ENCODE data around the gene MUS81. TPM values are rescaled to one million over a fixed set of nuclear protein-coding genes. Genes with fewer than 3 reads are reported as not detected.
A peak's percentile ranks its signal among the peaks of the same experiment; 100 is the strongest.

The MUS81 gene
- total and polyA plus RNA-seq, 7 experiments from 2014 or later: 18.3 to 117 (median 68.8) TPM

- Mint-ChIP-seq H3K4me1 (peaks cover 38 to 58% (median 44%) of the 10 kb centered on the region in 7 donors), H3K27ac (peak overlapping the region; percentile 93 to 99 (median 97)), H3K27me3 (no peaks in the 10 kb centered on the region), H3K36me3 (peaks cover 0 to 11% (median 3%) of the 10 kb centered on the region in 5 donors), H3K9me3 (peaks cover 0 to 3% (median 0%) of the 10 kb centered on the region in 11 donors), H3K4me3 (peak overlapping the region; percentile 88 to 97 (median 93))
- DNase-seq (peak in 1 of 9 donors; percentile 8), ATAC-seq (no peak)
- ChIA-PET POLR2A (interaction anchor here (0.7 to 12.3 kb wide), 16 partner anchors 7 to 389 kb away, joined by 3 to 316 read pairs (median 9); partner anchors contain the start of genes BANF1, C11orf68, CFL1 and CTSW), CTCF (interaction anchor here (0.6 to 9.0 kb wide), 17 partner anchors 8 to 175 kb away, joined by 3 to 159 read pairs (median 5); partner anchors contain the start of genes C11orf68, CFL1, KAT5 and MUS81)
- intact Hi-C loops (cut with micrococcal nuclease): no loop called here
- Histone ChIP-seq H3K27ac (ENCODE audit: low read depth, low read length) (peak overlapping the region; percentile 92), H3K36me3 (ENCODE audit: control insufficient read depth in 2 of 3, insufficient read depth in 3 of 3, low read length in 3 of 3) (peaks cover 0 to 24% (median 0%) of the 10 kb centered on the region in 3 experiments), H3K4me3 (ENCODE audit: low read length) (no peak overlapping the region), H3K4me1 (ENCODE audit: control insufficient read depth in 2 of 2, insufficient read depth in 2 of 2, low read length in 2 of 2) (peaks cover 24 to 34% of the 10 kb centered on the region in 2 donors), H3K27me3 (ENCODE audit: control insufficient read depth in 2 of 2, insufficient read depth in 2 of 2, low read length in 2 of 2) (no peaks in the 10 kb centered on the region), H3K9me3 (ENCODE audit: control insufficient read depth in 2 of 3, low read length in 3 of 3) (no peaks in the 10 kb centered on the region)
Measured at GRCh38 chr11:65886826-65887722, 26.8 kb downstream of the MUS81 start.

- DNase-seq (no peak), ATAC-seq (no peak)
- Histone ChIP-seq H3K4me1 (ENCODE audit: control insufficient read depth in 2 of 2, insufficient read depth in 2 of 2, low read length in 2 of 2) (peaks cover 31 to 41% of the 10 kb centered on the region in 2 donors), H3K4me3 (ENCODE audit: low read length) (peak overlapping the region; percentile 84), H3K27ac (ENCODE audit: low read depth, low read length) (peak overlapping the region; percentile 92), H3K9me3 (ENCODE audit: control insufficient read depth in 2 of 3, low read length in 3 of 3) (no peaks in the 10 kb centered on the region), H3K27me3 (ENCODE audit: control insufficient read depth in 2 of 2, insufficient read depth in 2 of 2, low read length in 2 of 2) (no peaks in the 10 kb centered on the region), H3K36me3 (ENCODE audit: control insufficient read depth in 2 of 3, insufficient read depth in 3 of 3, low read length in 3 of 3) (peaks cover 0 to 17% (median 0%) of the 10 kb centered on the region in 3 experiments)
- H3K4me3 Mint-ChIP-seq: peak overlapping the region; percentile 88 to 97 (median 93)
- POLR2A ChIA-PET: interaction anchor here (0.7 to 12.3 kb wide), 22 partner anchors 8 to 389 kb away, joined by 3 to 316 read pairs (median 16); partner anchors contain the start of genes BANF1, C11orf68, CFL1 and CTSW
- H3K9me3 Mint-ChIP-seq: peaks cover 0 to 3% (median 0%) of the 10 kb centered on the region in 11 donors
- intact Hi-C loops (cut with micrococcal nuclease): loop anchor here (1.0 to 2.0 kb wide), 11 partner anchors 15 to 175 kb away; partner anchors contain the start of genes EFEMP2 (in 2 of the 2), SART1 (in 2 of the 2), BANF1 (in 1 of the 2) and C11orf68 (in 1 of the 2)
- peaks cover 45 to 63% (median 49%) of the 10 kb centered on the region in 7 donors for H3K4me1 Mint-ChIP-seq
- H3K36me3 Mint-ChIP-seq: peaks cover 0 to 10% (median 3%) of the 10 kb centered on the region in 5 donors
- CTCF ChIA-PET: interaction anchor here (0.6 to 9.0 kb wide), 21 partner anchors 7 to 176 kb away, joined by 3 to 159 read pairs (median 5); partner anchors contain the start of genes BANF1, C11orf68, CFL1 and EIF1AD
- no peaks in the 10 kb centered on the region for H3K27me3 Mint-ChIP-seq
- peak overlapping the region; percentile 93 to 99 (median 97) for H3K27ac Mint-ChIP-seq
Measured at GRCh38 chr11:65887723-65888162, 27.5 kb downstream of the MUS81 start.

- peaks cover 0 to 3% (median 0%) of the 10 kb centered on the region in 11 donors for H3K9me3 Mint-ChIP-seq
- ATAC-seq (peak; percentile 74), DNase-seq (peak; percentile 84 to 95 (median 90))
- H3K4me3 Mint-ChIP-seq: peak within 1 kb of the TSS; percentile 88 to 97 (median 93)
- peaks cover 0 to 8% (median 3%) of the 10 kb centered on the region in 5 donors for H3K36me3 Mint-ChIP-seq
- peaks cover 37 to 45% of the 10 kb centered on the region in 2 donors for H3K4me1 ChIP-seq (ENCODE audit: control insufficient read depth in 2 of 2, insufficient read depth in 2 of 2, low read length in 2 of 2)
- H3K27ac ChIP-seq (ENCODE audit: low read depth, low read length): peak within 1 kb of the TSS; percentile 92
- H3K27ac Mint-ChIP-seq: peak within 1 kb of the TSS; percentile 93 to 99 (median 97)
- ChIA-PET CTCF (interaction anchor here (0.6 to 9.0 kb wide), 20 partner anchors 9 to 218 kb away, joined by 3 to 159 read pairs (median 4); partner anchors contain the start of genes BANF1, C11orf68, CFL1 and EIF1AD), POLR2A (interaction anchor here (0.7 to 12.3 kb wide), 22 partner anchors 9 to 390 kb away, joined by 3 to 316 read pairs (median 16); partner anchors contain the start of genes BANF1, C11orf68, CFL1 and CTSW)
- intact Hi-C loops (cut with micrococcal nuclease): loop anchor here (1.0 to 2.0 kb wide), 11 partner anchors 15 to 176 kb away; partner anchors contain the start of genes EFEMP2 (in 2 of the 2), SART1 (in 2 of the 2), BANF1 (in 1 of the 2) and C11orf68 (in 1 of the 2)
- H3K27me3 Mint-ChIP-seq: no peaks in the 10 kb centered on the region
- H3K4me1 Mint-ChIP-seq: peaks cover 50 to 69% (median 53%) of the 10 kb centered on the region in 7 donors
- H3K4me3 ChIP-seq (ENCODE audit: low read length): peak within 1 kb of the TSS; percentile 84
- H3K9me3 ChIP-seq (ENCODE audit: control insufficient read depth in 2 of 3, low read length in 3 of 3): no peaks in the 10 kb centered on the region
- H3K27me3 ChIP-seq (ENCODE audit: control insufficient read depth in 2 of 2, insufficient read depth in 2 of 2, low read length in 2 of 2): no peaks in the 10 kb centered on the region
- H3K36me3 ChIP-seq (ENCODE audit: control insufficient read depth in 2 of 3, insufficient read depth in 3 of 3, low read length in 3 of 3): peaks cover 0 to 11% (median 0%) of the 10 kb centered on the region in 3 experiments
Measured at GRCh38 chr11:65888163-65888814, 28.1 kb downstream of the MUS81 start, which contains the start of gene FIBP. FIBP (minus strand) TSS chr11:65888471; CDS start chr11:65888418, 53 bp downstream.

DNA sequence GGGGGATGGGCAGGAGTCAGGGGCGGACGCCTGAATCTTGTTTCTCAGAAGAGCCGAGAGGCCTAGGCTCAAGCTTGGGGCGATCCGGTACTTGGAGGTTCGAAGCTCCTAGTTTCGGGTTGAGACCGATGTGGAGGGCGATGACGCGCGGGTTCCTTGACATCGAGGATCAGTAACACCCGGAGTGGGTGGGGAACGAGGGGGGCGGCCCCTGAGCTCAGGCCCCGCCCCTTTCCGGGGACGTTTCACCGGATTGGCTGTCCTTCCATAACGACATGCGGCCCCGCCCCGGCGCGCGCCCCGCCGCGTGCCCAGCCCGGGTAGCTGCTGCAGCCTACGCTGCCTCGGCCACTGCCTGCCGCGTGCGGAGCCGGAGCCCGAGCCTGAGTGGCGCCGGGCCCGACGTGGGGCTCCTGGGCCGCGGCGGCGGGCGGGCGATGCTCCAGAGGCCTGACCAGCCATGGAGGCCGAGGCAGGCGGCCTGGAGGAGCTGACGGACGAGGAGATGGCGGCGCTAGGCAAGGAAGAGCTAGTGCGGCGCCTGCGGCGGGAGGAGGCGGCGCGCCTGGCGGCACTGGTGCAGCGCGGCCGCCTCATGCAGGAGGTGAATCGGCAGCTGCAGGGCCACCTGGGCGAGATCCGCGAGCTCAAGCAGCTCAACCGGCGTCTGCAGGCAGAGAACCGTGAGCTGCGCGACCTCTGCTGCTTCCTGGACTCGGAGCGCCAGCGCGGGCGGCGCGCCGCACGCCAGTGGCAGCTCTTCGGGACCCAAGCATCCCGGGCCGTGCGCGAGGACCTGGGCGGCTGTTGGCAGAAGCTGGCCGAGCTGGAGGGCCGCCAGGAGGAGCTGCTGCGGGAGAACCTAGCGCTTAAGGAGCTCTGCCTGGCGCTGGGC lies 30.3 kb downstream of the MUS81 start, which contains the start of gene CCDC85B:
Gene CCDC85B, plus strand, starts transcription at position 350 of the 895 bp plus-strand sequence. Its CDS starts 111 bp downstream, at position 461.
- intact Hi-C loops (cut with micrococcal nuclease): loop anchor here (1.0 kb wide), 8 partner anchors 10 to 378 kb away; partner anchors contain the start of genes FOSL1 (in 2 of the 2), BANF1 (in 1 of the 2), C11orf68 (in 1 of the 2) and CFL1 (in 1 of the 2)
- H3K4me1 Mint-ChIP-seq: peaks cover 44 to 70% (median 56%) of the 10 kb centered on the region in 7 donors
- peak within 1 kb of the TSS; percentile 93 to 99 (median 97) for H3K27ac Mint-ChIP-seq
- Histone ChIP-seq H3K4me1 (ENCODE audit: control insufficient read depth in 2 of 2, insufficient read depth in 2 of 2, low read length in 2 of 2) (peaks cover 41 to 53% of the 10 kb centered on the region in 2 donors), H3K27me3 (ENCODE audit: control insufficient read depth in 2 of 2, insufficient read depth in 2 of 2, low read length in 2 of 2) (no peaks in the 10 kb centered on the region), H3K36me3 (ENCODE audit: control insufficient read depth in 2 of 3, insufficient read depth in 3 of 3, low read length in 3 of 3) (no peaks in the 10 kb centered on the region), H3K27ac (ENCODE audit: low read depth, low read length) (peak within 1 kb of the TSS; percentile 92), H3K9me3 (ENCODE audit: control insufficient read depth in 2 of 3, low read length in 3 of 3) (no peaks in the 10 kb centered on the region), H3K4me3 (ENCODE audit: low read length) (peak within 1 kb of the TSS; percentile 84)
- H3K36me3 Mint-ChIP-seq: peaks cover 0 to 2% (median 0%) of the 10 kb centered on the region in 5 donors
- DNase-seq (peak; percentile 97 to 99 (median 98)), ATAC-seq (peak; percentile 86)
- POLR2A ChIA-PET: interaction anchor here (0.6 to 12.3 kb wide), 40 partner anchors 10 to 1349 kb away, joined by 3 to 316 read pairs (median 6); partner anchors contain the start of genes BANF1, C11orf68, CFL1 and CTSW
- CTCF ChIA-PET: interaction anchor here (0.5 to 9.0 kb wide), 29 partner anchors 8 to 222 kb away, joined by 3 to 159 read pairs (median 4); partner anchors contain the start of genes BANF1, C11orf68, CFL1 and FOSL1
- H3K27me3 Mint-ChIP-seq: no peaks in the 10 kb centered on the region
- peak within 1 kb of the TSS; percentile 88 to 97 (median 93) for H3K4me3 Mint-ChIP-seq
- peaks cover 0 to 3% (median 0%) of the 10 kb centered on the region in 11 donors for H3K9me3 Mint-ChIP-seq
